Stimulated activated CD8-positive, alpha-beta memory T cell treated with anti-CD3 and anti-CD28 coated beads, Interleukin-7, amount 100 ng/mL, for 24 hours (primary cell): Measurements from ENCODE around the gene IL19.
"Not testable (repeated sequence)": the region's sequence is repeated elsewhere in the genome, so short reads cannot be mapped to it uniquely, and the experiment has no call there.

Experiments
- DNase-seq: peaks from one replicate; pipeline ENCODE4 v3.0.0-alpha.2; 2020; ENCODE audit warnings: low read depth

Gene IL19

DNA sequence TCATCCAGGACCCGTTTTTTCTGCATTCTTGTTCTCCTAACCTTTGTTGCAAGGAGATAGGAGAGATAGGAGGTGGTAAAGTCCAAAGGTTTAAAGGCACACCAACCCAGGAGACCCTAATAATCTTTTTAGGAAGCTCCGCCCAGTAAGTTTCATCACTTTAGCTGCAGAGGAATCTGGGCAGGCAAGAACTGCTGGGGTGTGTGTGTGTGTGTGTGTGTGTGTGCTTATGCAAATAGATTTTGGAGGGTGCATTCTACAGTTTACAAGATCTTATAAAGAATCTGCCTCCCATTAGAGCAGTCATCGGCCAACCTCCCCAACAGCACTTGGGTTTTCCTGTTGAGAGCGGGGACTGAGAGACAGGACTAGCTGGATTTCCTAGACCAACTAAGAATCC is 5.7 kb downstream of the IL19 start:
- no peak for DNase-seq

DNA sequence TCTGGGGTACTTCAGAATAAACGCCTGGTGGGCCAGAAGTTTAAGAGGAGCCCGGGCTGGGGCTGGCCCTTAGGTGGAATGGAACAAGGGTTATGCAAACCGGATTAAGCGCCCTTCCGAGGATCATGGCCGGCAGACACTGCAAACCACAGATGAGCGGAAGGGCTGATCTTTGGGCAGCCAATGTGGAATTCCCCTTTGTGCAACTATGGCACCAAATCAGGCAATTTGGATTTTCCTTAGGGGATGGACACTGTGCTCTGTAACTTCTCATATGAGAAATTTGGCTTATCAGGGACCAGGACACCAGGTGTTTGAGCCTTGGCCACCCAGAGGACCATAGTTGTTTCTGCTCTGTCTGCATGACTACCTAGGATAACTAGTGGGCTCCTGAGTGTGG is 7.5 kb downstream of the IL19 start:
- DNase-seq, result no peak

DNA sequence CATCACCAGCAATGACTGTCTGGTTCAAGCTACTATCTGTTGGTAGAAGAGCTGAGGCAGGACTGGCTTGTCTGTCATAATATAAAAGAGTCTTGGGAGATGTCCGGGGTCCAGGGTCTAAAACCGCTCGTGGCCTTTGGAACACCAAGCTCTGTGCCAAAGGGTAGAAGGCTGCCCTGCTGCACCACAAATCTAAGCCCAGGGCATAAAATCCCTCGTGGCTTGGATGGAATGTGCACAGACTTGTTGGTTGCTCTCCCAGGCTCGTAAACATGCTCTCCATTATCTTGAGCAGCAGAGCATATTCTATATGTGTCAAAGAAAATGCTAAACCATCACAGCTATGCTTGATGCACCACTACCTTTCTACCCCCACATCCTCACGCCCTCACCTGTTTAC is 8.3 kb downstream of the IL19 start:
- not testable (repeated sequence) for DNase-seq

DNA sequence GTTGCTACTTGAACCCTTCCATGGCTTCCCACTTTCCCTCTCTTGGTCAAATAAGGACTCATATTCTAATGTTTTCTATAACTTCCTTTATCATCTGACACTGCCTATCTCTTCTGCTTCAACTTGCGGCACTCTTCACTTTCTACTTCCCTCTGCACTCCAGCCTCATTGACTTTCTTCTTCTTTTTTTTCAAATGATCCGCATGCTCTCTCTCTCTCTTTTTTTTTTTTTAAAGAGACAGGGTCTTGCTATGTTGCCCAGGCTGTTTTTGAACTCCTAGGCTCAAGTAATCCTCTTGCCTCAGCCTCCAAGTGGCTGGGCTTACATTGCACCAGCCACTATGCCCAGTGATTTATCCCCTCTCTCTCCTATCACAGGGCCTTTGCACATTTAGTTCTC is 9.1 kb downstream of the IL19 start:
- no peak for DNase-seq

DNA sequence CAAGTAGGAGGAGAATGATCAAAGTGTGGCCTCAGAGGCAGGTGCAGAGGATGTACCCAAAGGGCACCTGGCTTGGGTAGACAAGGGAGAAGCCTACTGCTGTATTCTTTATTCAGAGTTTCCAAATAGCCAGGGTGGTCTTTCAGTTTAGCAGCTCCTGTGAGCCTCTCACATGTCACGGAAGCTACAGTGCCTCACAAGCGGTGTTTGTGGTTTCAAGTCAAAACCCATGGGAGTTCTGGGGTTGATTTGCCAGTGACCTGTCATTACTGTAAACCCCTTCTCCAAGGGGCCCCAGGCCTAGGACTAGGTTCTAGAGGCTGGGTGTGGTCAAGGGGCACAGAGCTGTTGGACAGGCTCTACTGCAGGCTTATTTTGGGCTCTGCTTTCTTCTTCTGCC is 11.9 kb downstream of the IL19 start:
- DNase-seq, result no peak

DNA sequence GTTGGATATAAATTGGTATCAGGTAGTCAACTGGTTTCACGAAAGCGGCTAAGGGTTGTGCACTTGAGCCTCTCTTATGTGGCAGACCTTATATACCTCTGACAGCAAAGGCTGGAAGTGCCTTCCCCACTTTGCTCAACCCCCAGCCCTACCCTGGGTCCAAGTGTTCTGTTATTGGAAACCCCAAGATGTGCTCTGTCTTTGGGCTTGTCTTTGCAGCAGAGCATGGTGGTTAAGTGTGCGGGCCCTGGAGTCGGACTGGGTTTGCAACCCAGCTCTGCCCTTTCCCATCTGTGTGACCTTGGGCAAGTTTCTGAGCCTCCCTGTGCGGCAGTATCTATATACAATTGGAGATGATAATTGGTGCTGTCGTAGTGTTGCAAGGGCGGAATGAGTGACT is 12.9 kb downstream of the IL19 start:
- no peak for DNase-seq

DNA sequence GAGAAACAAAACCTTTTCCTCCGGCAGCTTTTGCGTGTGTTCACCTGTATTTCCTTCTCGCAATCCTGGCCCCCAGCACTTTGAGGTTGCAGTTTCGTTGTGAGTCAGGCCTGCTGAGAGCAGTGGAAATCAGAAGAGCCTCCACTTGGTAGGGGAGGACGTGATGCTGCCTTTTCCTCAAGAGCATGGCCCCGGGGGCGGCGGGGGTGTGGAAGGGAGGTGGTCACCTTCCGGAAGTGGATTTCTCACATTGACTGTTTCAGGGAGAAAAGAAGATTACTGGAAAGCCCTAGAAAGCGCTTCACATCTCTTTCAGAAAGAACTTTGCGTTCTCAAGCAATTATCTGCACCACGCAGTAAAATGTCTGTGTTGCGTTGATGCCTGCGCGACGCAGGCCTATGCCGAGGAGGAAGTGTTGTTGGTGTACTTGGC is 13.9 kb downstream of the IL19 start:
- DNase-seq, result peak; percentile 76

DNA sequence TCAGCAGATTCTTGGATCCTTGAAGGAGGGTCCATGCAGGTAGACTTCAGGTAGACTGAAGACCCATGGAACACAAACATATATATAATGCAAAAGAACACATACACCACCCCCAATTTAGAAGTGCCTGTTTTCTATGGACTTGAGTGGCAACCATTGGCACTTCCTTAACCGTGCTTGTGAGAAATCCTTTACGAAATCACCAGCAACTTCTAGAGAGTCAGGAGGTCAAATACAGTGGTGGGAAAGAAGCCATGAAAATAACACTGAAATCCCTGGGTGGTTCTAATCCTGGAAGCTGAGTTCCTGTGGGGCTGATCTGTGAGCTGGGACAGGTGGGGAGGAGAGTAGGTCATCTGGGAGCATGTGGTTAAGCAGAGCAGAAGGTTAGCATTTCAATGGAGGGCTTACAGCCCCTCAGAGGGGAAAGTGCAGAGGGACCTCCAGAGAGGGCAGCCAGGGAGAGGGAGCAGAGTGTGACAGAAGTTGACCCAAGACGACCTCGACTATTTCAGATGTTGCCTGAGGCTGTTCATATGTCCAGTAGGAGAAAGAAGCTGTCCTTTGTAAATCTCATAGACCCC is 14.7 kb downstream of the IL19 start:
- DNase-seq, result no peak

DNA sequence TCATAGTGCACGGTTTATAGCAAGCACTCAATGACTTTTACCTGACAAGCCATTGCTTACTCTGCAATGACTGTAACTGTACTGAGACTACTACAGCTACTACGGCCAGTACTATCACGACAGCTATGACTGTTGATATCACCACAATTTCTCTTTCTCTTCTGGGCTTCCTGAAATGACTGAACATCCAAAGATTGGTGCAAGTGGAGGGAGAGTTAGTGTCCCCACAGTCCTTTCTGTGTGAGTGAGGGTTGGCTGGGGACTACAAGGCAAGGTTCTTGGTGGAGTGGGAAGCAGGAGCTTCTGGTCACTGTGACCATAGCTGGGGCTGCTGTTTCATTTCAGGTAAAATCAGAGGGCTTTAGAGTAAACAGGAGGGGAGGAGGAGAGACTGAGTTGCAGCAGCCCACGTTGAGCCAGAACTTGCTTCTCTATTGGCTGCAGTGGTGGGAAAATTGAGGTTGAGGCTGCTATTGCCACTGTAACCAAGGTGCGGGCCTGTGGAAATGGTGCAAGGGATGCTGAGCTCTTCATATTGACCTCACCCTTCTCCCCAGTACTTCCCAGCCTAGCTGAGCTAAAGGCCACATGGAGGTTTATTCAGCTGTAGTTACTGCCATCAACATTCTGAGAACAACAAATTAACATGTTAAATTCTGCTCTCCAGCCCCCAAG is 15.8 kb downstream of the IL19 start:
- no peak for DNase-seq

DNA sequence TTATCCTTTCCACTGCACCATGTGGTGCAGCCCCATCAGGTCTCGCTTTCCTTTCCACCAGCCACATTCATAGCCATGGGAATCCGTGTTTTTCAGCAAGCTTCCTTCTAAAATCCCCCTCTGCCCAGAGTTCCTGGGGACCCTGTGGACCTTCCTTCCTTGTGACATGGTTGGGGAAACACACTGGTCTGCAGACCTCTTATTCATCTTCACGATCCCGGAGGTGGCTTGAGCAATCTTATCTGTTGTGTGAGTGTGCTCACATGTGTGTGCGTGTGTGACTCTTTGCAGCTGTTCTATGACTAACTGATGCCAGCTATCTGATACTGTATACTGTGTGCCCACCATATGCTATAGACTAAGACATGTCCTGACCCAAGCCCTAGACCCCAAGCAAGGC is 17.3 kb downstream of the IL19 start:
- DNase-seq, result no peak

DNA sequence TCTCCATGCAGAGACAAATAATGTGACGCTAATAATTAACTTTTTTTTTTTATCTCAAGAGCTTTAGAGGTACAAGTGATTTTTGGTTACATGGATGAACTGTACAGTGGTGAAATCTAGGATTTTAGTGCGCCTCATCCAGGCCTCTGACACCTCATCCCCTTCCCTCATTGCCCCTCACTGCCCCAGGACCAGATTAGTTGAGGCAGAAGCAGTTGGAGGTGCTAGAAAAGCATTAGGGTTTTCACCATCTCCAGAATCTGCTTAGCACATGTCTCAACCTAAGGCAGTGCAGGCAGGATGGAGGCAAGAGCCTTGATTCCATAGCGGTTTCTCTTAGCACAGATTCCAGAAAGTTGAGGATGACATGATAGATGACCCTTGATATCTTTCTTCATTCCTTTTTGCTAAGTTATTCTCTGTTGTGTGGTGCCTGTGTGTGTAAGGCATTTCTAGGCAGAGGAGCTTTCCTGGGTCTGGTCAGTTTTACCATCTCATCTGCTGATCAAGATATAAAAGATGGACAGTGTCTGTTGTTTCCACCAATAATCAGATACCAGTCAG is 18.0 kb downstream of the IL19 start:
- no peak for DNase-seq

DNA sequence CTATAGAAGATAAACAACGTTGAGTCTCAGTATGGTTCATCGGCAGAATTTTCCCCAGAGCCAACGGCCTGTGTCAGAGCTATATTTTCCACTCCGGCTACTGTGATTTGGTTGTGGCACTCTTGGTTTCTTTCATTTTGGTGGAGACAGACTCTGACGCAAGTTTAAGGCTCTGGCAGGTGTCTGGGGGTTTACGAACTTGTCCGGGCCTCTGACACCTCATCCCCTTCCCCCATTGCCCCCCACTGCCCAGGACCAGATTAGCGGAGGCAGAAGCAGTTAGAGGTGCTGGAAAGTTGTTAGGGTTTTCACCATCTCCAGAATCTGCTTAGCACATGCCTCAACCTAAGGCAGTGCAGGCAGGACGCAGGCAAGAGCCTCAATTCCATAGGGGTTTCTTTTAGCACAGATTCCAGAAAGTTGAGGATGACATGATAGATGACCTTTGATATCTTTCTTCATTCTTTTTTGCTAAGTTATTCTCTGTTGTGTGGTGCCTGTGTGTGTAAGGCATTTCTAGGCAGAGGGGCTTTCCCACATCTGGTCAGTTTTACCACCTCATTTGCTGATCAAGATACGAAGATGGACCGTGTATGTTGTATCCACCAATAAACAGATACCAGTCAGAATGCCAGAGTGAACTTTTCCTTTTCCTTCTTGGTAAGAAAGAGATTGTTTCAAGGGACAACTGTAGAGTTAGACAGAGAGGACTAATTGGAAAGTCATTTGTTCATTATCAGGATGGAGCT is 20.1 kb downstream of the IL19 start:
- DNase-seq, result no peak

DNA sequence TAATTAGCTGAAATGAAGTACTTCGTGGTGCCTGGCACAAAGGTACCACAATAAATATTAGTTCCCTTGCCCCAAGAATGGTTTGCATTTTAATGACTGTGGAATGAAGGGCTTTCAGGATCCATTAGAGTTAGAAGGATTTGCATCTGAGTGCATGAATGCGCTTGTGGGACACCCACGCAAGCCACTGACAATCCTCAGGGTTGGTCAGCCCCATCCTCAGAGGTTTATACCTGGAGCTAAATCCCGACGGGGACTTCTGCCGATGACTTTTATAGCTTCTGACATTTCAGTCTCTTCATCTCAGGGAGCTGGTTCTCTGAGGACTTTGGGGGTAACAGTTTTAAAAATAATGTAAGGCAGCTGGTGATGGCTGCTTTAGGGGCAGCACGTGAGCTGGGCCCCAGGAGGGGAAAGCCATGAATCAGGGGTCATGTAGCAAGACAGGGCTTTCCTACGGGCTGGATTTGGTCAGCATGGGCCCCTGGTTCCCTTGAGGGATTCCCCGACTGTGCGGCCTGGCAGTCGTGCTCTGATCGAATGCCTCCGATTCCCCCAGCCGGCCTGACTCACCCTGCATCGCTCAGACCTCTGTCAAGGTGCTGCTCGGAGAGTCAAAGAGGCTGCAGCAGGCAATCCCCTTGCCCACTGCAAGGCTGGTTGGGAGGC is 22.5 kb downstream of the IL19 start:
- DNase-seq, result no peak

DNA sequence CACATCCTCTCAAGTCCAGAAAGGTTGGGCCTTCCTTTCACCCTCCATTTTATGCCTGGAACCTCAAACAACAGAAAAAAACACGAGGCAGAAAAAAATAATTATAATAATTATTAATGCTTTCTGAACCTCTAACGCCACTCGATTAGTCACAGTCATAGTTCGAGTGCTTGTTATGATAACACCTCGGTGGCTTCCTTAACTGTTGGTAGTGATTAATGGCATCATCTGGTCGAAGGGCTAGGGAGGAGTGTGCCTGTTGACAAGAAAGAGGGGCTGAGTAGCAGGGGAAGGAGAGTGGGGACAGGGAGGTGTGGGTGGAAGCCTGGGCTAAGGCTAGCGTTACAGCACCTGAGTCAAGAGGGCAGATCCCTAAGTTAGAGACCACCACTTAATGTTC is 23.0 kb downstream of the IL19 start:
- no peak for DNase-seq

DNA sequence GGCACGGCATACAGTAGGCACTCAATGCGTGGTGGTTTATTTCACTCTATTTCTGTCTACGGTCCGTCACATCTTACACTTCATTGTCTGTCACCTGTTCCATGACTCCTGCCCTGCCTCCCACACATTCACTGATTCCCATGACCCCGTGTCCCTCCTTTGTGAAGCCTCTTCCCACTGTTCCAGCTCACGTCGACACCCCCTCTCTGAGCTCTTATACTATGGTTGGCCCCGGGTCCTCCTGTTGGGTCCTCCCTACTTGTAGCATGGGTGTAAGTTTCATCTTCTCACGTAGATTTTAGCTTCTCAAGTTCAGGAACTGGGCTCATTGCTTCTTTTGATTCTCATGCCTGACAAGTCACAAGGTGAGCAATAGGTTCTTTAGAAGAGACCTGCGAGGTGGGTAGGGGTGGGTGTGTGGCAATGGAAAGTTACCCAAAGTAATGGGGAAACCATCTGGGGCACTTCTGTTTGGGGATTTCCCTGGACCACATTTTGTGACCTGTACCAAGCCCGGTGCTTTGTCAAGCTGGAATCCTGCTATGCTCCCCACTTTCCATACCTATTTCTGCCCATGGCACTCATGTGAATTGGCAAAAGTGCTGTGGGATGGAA is 23.8 kb downstream of the IL19 start:
- no peak for DNase-seq

DNA sequence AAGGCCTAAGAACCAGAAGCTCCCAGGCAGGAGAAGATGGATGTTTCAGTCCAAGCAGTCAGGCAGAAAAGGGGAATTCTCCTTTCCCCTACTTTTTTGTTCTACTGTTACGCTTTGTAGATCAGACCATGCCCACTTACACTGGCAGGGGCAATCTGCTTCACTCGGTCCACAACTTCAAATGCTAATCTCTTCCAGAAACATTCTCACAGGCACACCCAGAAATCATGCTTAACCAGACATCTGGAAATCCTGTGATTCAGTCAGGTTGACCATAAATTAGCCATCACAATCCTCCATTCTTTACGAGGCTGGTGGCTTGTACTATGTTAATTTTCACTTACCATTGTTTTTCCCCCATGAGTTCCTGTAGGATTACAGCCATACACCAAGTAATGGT is 25.5 kb downstream of the IL19 start:
- no peak for DNase-seq

DNA sequence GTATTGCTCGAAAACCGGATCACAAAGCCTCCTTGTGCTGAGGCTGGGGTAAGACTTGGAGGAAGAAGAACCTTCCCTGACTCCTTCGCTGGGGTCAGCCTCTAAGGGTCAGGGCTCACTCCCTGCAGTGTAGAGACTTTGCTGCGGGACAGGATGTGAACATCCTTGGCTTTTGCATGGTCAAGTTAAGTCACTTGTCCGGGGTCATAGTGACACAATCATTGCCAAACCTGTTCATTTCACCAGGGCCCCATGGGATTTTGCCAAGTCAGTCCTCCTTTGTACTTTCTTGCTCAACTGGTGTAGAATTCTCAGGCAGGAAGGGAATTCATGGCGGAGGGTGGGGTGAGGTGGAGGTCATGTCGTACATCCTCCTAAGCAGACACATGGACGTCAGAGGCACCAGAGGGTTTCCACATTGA is 26.4 kb downstream of the IL19 start:
- no peak for DNase-seq

DNA sequence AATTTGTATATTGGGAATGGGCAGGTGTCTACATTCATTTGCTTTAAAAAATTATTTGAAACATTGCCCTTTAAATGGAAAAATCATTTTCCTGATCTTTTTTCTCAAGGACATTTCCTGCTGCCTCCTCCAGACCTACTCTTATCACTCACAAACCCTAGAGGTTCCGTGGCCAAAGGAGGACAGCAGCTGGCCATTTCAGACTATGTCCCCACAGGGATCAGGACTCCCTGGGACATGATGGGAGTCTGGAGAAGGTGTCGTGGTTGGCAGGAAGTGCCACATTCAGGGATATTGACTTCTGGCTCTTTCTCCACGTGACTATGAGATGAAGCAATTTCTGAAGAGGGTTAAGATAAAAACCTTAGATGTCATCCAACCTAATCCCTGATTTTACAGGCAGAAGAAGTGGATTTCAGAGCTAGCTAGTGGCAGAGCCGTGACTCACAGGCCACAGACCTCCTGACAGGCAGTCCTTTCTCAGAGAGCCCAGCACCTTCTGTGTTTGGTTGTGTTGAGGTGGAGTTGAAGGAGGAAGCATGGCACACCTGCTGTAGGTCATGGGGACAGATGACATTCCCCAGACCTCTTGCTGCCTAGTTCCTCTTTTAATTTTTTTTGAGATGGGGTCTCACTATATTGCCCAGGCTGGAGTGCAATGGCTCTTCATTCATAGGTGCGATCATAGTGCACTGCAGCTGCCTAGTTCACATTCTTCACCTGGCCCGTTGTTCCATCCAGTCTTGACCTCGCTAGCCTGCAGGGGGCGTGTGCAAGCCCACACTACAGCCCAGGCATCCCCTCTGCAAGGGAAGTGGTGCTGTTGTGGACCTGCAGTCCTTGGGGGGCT is 27.2 kb downstream of the IL19 start:
- DNase-seq, result no peak

DNA sequence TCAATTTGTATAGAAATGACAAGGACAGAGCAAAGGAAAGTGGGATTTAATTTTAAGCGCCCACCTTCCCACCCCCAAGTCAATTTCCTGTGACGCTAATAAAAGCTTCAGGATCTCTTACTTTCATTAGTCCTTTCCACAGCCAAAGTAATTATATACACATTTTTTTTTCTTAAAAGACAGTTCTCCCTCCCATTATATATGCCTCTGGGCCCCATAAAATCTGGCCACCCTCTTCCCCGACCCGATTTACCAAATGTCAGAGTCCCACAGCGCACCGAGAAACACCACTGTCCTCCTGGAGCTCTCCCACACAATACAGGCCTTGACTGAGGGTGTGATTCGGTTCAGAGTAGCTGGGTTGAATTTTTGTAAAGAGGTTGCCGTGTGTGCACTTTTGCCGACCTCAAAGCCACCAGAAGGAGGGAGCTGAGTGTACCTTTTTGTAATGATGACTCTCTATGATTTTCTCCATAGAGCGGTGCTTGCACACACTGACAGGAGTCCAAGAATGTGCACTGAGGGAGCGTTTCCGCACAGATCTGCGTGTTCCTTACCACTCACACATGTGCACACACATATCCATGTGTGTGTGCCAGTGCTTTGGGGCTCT is 27.9 kb downstream of the IL19 start:
- no peak for DNase-seq

DNA sequence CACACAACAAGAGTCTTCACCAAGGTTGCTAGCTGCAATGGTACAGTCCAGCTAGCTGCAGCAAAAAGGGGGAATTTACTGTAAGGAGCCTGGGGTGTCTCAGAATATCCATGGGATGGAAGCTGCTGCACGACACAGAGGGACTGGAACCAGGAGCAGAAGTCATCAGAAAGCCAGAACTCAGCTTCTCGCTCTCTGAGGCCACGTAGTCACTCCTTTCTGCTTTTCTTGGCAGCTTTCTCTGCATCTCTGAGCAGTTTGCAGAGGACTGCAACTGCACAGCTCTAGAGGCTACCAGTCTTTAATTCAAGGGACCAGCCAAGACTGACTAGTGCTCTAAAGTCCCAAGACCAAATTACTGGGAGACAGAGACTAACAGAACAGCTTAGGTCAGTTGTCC is 28.7 kb downstream of the IL19 start:
- no peak for DNase-seq

DNA sequence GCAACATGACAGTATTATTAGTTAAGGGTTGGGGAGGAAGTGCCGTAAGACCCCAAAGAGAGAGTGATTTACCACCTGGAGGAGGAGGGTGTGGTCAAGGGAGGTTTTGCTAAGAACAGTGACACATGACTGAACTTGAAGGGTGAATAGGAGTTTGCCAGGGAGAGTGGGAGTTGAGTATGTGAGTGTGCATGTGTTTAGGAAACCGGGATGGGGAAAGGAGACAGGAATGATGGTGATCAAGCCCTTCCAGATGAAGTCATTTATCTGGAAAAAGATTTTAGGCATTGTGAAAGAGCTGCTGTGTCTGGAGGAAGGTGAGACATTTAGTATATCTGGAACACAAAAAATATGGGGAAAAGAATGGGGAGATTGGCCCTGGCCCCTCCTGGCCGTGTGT is 29.8 kb downstream of the IL19 start:
- DNase-seq, result no peak
